Neural progenitor cell (in vitro differentiated cells): ENCODE measurements around the gene LMCD1. TPM values are rescaled to one million over a fixed set of nuclear protein-coding genes. Genes with fewer than 3 reads are reported as not detected.

Experiments
- DNase-seq: peaks from one replicate; pipeline ENCODE4 v3.0.0-alpha.2; 2016; ENCODE audit warnings: low spot score
- H2AFZ ChIP-seq: fragments of 200-600 bp; sonication (generic); replicated peaks from 2 replicates; pipeline ENCODE4 v1.6.1; 2016; ENCODE audit warnings: antibody characterized with exemption
- H3F3A ChIP-seq: fragments of 200-600 bp; sonication (generic); 2 replicates; pipeline ENCODE4 v1.6.1; 2016; ENCODE audit warnings: antibody characterized with exemption, low read depth
- H3K27ac ChIP-seq: fragments of 200-600 bp; sonication (generic); 2 replicates; pipeline ENCODE4 v1.5.1; 2016; ENCODE audit warnings: mild to moderate bottlenecking
- H3K27me3 ChIP-seq: fragments of 200-600 bp; sonication (generic); 2 replicates; pipeline ENCODE4 v1.6.1; 2016; ENCODE audit warnings: mild to moderate bottlenecking, moderate library complexity
- H3K36me3 ChIP-seq: fragments of 200-600 bp; sonication (generic); 2 replicates; pipeline ENCODE4 v1.5.1; 2016
- H3K4me1 ChIP-seq: fragments of 200-600 bp; sonication (generic); 2 replicates; pipeline ENCODE4 v1.6.1; 2016; ENCODE audit warnings: mixed run types
- H3K4me2 ChIP-seq: fragments of 200-600 bp; sonication (generic); 2 replicates; pipeline ENCODE4 v1.6.1; 2016
- H3K4me3 ChIP-seq: fragments of 200-600 bp; sonication (generic); 2 replicates; pipeline ENCODE4 v1.5.1; 2016
- H3K79me2 ChIP-seq: fragments of 200-600 bp; sonication (generic); 2 replicates; pipeline ENCODE4 v1.6.1; 2016; ENCODE audit warnings: low read depth
- H3K9ac ChIP-seq: fragments of 200-600 bp; sonication (generic); 2 replicates; pipeline ENCODE4 v1.6.1; 2016
- H3K9me3 ChIP-seq: fragments of 200-600 bp; sonication (generic); 2 replicates; pipeline ENCODE4 v1.5.1; 2016; ENCODE audit warnings: low read depth
- H4K20me1 ChIP-seq: fragments of 200-600 bp; sonication (generic); 2 replicates; pipeline ENCODE4 v1.6.1; 2016; ENCODE audit warnings: low read depth
- H3K27ac Mint-ChIP-seq: 3 replicates; pipeline ENCODE4 v1.8.0; 2021; ENCODE audit warnings: mixed read lengths
- H3K27me3 Mint-ChIP-seq: 2 replicates; pipeline ENCODE4 v1.8.0; 2022; ENCODE audit warnings: low read depth, mild to moderate bottlenecking, inconsistent platforms, moderate library complexity, mixed read lengths; ENCODE audit not compliant: insufficient read depth
- H3K36me3 Mint-ChIP-seq: 3 replicates; pipeline ENCODE4 v1.8.0; 2021; ENCODE audit warnings: mixed read lengths
- H3K4me1 Mint-ChIP-seq: 3 replicates; pipeline ENCODE4 v1.8.0; 2021; ENCODE audit warnings: mixed read lengths
- H3K4me3 Mint-ChIP-seq: 3 replicates; pipeline ENCODE4 v1.8.0; 2021; ENCODE audit warnings: mild to moderate bottlenecking, moderate library complexity, mixed read lengths
- H3K9me3 Mint-ChIP-seq: 3 replicates; pipeline ENCODE4 v1.8.0; 2020; ENCODE audit warnings: mixed read lengths
- CTCF ChIP-seq: fragments of 200-600 bp; sonication (generic); IDR thresholded peaks from 2 replicates; pipeline ENCODE4 v1.5.1; 2017; ENCODE audit warnings: antibody characterized with exemption, mild to moderate bottlenecking
- EZH2 ChIP-seq: fragments of 200-600 bp; sonication (generic); IDR thresholded peaks from 2 replicates; pipeline ENCODE4 v1.6.1; 2017; ENCODE audit warnings: antibody characterized with exemption, mild to moderate bottlenecking, moderate library complexity
- EZH2phosphoT487 ChIP-seq: fragments of 200-600 bp; sonication (generic); IDR thresholded peaks from 2 replicates; pipeline ENCODE4 v1.6.1; 2017; ENCODE audit warnings: antibody characterized with exemption
- total RNA-seq: library from RNA; depleted of rRNA; stranded (reverse); fragments of >200 nt; gene quantifications from 2 replicates; pipeline ENCODE4 v1.2.3, GENCODE V29; 2015; ENCODE audit warnings: low replicate concordance

Gene LMCD1
- total RNA-seq, 1 donor from 2014 or later, result not detected

- H3K4me3 ChIP-seq, result no peak overlapping the region
- no peak overlapping the region for H2AFZ ChIP-seq
- no peaks in the 10 kb centered on the region for H3K9me3 Mint-ChIP-seq
- no peaks in the 10 kb centered on the region for H3K36me3 ChIP-seq
- no peaks in the 10 kb centered on the region for H3K79me2 ChIP-seq
- no peaks in the 10 kb centered on the region for H3K9me3 ChIP-seq
- no peak overlapping the region for H3K4me3 Mint-ChIP-seq
- H3K27ac ChIP-seq, result no peak overlapping the region
- H3K27ac Mint-ChIP-seq, result no peak overlapping the region
- H4K20me1 ChIP-seq, result no peaks in the 10 kb centered on the region
- no peak for TF ChIP-seq CTCF
- no peak for TF ChIP-seq EZH2
- TF ChIP-seq EZH2phosphoT487, result no peak
- peaks cover 14% of the 10 kb centered on the region for H3K4me1 ChIP-seq
- H3K27me3 Mint-ChIP-seq, result peaks cover 4% of the 10 kb centered on the region
- H3K27me3 ChIP-seq, result no peaks in the 10 kb centered on the region
- peaks cover 5% of the 10 kb centered on the region for H3K36me3 Mint-ChIP-seq
- H3K4me2 ChIP-seq, result no peak overlapping the region
- H3F3A ChIP-seq, result peaks cover 9% of the 10 kb centered on the region
- H3K9ac ChIP-seq, result no peak overlapping the region
- DNase-seq, result no peak
- peaks cover 40% of the 10 kb centered on the region for H3K4me1 Mint-ChIP-seq
Observed at GRCh38 chr3:8507496-8507895, 5.9 kb downstream of the LMCD1 start.

- Histone ChIP-seq H3K27me3 (no peaks in the 10 kb centered on the region), H3K27ac (no peak overlapping the region), H3F3A (no peaks in the 10 kb centered on the region), H2AFZ (no peak overlapping the region), H3K4me3 (no peak overlapping the region), H3K79me2 (no peaks in the 10 kb centered on the region), H3K4me2 (no peak overlapping the region), H3K9ac (no peak overlapping the region), H4K20me1 (no peaks in the 10 kb centered on the region), H3K36me3 (no peaks in the 10 kb centered on the region), H3K9me3 (no peaks in the 10 kb centered on the region), H3K4me1 (no peaks in the 10 kb centered on the region)
- no peak for DNase-seq
- Mint-ChIP-seq H3K4me1 (peaks cover 18% of the 10 kb centered on the region), H3K4me3 (no peak overlapping the region), H3K9me3 (no peaks in the 10 kb centered on the region), H3K27ac (no peak overlapping the region), H3K36me3 (peaks cover 14% of the 10 kb centered on the region), H3K27me3 (peaks cover 2% of the 10 kb centered on the region)
- TF ChIP-seq EZH2, result no peak
- no peak for TF ChIP-seq EZH2phosphoT487
- TF ChIP-seq CTCF, result no peak
Observed at GRCh38 chr3:8509961-8510360, 8.3 kb downstream of the LMCD1 start.

GRCh38 chr3:8512234-8512633, 10.6 kb downstream of the LMCD1 start:
- Mint-ChIP-seq H3K36me3 (peaks cover 18% of the 10 kb centered on the region), H3K9me3 (no peaks in the 10 kb centered on the region), H3K27me3 (peaks cover 2% of the 10 kb centered on the region), H3K4me3 (no peak overlapping the region), H3K4me1 (peaks cover 7% of the 10 kb centered on the region), H3K27ac (no peak overlapping the region)
- no peaks in the 10 kb centered on the region for H4K20me1 ChIP-seq
- no peaks in the 10 kb centered on the region for H3K36me3 ChIP-seq
- no peaks in the 10 kb centered on the region for H3K4me1 ChIP-seq
- H3K4me3 ChIP-seq, result no peak overlapping the region
- H3K79me2 ChIP-seq, result no peaks in the 10 kb centered on the region
- no peak overlapping the region for H3K9ac ChIP-seq
- no peak overlapping the region for H2AFZ ChIP-seq
- no peaks in the 10 kb centered on the region for H3K27me3 ChIP-seq
- H3K27ac ChIP-seq, result no peak overlapping the region
- DNase-seq, result no peak
- TF ChIP-seq EZH2 (no peak), CTCF (no peak), EZH2phosphoT487 (no peak)
- no peaks in the 10 kb centered on the region for H3F3A ChIP-seq
- no peak overlapping the region for H3K4me2 ChIP-seq
- H3K9me3 ChIP-seq, result no peaks in the 10 kb centered on the region
